ENCODE measurements around the gene ARHGAP23. TPM values are rescaled to one million over a fixed set of nuclear protein-coding genes. Genes with fewer than 3 reads are reported as not detected.

The ARHGAP23 gene
- total RNA-seq, 1 donor from 2014 or later: 367 TPM

DNA sequence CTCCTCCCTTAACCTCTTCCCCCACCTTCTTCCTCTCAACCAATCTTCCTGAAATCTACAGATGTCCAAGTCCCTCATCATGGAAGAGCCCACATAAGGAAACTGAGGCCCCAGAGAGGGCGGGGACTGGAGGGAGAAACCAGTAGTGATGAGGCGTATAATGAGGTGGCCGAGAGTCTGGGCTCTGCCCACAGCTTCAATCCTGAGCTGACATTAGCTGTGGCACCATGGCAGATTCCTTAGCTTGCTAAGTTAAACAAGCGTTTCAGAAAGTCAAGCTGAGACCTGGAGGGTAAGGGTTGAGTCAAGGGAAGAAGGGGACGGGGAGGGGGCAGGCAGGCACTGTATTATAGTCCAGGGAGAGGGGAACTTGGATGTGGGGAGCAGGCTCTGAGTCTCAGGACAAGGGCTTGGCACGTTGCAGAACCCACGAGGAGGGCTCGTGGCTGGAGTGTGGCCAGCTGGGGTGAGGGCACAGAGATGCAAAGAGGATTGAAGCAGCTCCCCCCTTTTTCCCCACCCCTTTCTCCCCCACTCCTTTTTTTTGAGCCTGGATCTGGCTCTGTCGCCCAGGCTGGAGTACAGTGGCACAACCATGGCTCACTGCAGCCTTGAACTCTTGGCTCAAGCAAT lies 13.3 kb downstream of the ARHGAP23 start:
- no peak for DNase-seq (ENCODE audit: low spot score)

- no peak for DNase-seq (ENCODE audit: low spot score)
Measured at GRCh38 chr17:38442548-38442947, 14.3 kb downstream of the ARHGAP23 start.

DNA sequence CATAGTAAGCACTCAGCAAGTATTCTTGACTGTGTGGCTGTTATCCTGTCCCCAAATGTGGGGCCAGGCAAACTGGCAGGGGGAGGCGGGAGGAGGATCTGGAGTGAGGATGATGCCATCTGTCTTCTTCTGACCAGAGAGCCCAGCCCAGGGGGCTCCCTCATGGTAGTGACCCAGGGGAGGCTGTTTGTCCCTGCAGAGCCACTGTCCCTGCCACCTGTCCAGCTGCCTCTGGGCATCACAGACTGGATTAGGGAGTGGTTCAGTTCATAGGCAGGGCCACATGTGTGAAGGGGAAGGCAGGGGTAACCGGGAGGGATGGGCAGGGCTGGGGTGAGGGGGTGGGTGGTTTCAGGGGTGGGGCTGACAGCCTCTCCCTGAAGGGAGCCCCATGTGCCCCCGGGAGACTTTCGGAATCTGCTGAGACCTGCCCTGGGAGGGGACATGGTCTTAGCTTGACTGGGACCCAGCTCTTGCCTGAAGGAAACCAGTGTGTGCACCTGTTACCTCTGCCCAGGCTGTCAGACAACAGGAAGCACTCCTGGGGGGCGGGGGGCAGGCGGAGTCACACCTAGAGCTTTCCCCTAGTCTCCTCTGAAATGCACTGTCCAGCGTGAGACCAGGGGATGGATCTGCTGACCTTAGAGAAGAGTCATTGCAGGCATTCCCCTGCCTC lies 15.2 kb downstream of the ARHGAP23 start:
- DNase-seq (ENCODE audit: low spot score): no peak

DNA sequence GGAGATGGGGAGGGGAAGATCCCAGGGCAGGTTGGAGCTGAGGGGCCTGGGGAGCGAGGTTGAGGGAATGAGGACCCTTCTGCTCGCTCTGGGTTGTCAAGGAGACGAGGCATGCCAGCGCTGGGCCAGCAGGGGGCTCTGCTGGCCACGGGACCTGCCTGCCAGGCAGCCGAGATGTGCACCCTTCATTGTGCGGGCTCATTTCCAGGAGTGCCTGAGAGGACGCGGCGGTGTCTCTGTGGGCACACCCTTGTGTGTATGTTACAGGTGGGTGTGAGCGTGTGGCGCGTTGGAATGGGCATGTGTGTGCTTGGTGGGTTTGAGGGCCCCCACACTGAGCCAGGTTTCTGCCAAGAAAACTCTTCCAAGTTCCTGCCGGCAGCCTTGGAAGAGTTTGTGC lies 15.9 kb downstream of the ARHGAP23 start:
- peak; percentile 76 for DNase-seq (ENCODE audit: low spot score)

DNA sequence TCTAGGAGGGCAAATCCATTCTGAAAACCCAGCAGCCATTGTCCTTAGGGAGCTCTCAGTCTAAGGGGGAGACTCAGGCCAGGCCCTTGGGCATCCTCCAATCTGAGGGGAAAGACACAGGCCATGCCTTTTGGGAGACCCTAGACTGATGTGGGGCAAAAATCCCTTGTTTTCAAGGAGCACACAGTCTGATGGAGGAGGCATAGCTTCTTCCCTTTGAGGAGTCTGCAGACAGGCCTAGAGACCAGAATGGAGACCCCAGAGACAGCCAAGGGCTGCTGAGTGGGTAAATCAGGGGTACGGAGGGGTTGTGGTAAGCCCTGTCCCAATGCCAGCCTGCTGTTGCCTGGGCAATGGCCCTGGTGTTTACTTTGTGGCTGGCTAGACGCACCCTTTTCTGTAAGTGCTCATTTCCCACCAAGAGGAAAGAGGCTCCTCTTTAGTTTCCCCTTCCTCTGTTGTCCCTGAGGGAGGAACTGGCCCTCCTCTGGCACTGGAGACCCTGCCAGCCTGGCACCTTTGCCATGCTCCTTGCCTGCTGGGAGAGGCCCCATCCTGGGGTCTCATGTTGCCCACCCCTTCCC lies 19.3 kb downstream of the ARHGAP23 start:
- DNase-seq (ENCODE audit: low spot score): no peak

- DNase-seq (ENCODE audit: low spot score): no peak
Measured at GRCh38 chr17:38448208-38448771, 20.0 kb downstream of the ARHGAP23 start.

DNA sequence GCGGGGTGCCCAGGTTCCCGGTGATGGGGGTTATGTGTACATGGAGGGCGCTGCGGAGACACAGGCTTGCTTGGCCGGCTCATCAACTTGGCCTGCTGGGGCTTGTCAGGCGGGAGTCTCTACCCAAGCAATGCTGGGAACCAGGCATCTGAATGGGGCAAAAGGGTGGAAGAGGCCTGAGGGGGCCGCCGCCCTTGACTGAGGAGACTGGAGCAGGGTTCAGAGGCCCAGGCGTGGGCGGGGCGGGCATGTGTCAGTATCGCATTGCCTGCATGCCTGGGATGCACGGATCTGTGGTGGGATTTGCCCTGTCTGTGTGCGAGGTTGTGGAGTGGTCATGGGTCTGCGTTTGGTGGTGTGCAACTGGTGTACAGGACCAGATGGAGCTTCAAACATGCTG lies 21.1 kb downstream of the ARHGAP23 start:
- peak; percentile 92 for DNase-seq (ENCODE audit: low spot score)

GRCh38 chr17:38450557-38451029 lies 22.3 kb downstream of the ARHGAP23 start:
- DNase-seq (ENCODE audit: low spot score): no peak

DNA sequence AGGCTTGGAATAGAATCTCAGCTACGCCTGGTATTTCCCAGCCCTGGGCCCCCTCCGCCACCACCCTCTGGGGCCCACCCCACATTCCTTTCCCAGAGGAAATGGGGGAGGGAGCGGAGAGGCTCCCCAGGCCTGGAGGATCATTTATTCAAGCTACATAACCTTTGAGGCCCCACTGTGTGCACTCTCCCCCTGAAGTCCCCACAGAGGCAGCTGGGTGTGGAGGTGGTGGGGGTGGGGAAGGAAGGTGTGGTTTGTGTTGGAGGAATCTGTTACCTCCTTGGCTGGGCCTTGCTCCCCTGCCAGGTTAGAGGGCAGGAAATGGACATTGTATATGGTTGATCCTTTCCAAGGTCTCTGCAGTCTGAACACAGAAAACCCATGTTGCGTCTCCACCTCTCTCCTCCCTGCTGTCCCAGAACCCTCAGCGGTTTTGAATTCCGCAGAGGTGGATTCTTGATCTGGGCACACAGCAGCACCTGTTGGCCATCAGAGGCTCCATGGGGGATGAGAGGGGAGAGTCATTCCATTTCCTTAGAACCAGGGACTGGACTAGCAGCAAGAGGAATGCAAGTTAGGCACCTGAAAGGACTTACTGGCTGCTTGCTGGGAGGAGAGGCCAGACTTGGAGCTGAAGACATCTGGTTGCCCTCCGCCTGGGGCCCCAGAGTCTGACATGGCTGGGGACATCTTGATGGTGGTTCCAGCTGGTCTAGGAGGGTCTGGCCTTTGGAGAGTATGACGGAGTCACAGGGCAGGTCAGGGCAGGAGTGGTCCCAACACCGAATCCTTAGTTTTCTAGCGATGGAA lies 23.0 kb downstream of the ARHGAP23 start:
- peak; percentile 75 for DNase-seq (ENCODE audit: low spot score)

- peak; percentile 83 for DNase-seq (ENCODE audit: low spot score)
Measured at GRCh38 chr17:38451840-38452529, 23.7 kb downstream of the ARHGAP23 start.

GRCh38 chr17:38452719-38453118 lies 24.5 kb downstream of the ARHGAP23 start:
- no peak for DNase-seq (ENCODE audit: low spot score)

- DNase-seq (ENCODE audit: low spot score): no peak
Measured at GRCh38 chr17:38453951-38454421, 25.7 kb downstream of the ARHGAP23 start.

DNA sequence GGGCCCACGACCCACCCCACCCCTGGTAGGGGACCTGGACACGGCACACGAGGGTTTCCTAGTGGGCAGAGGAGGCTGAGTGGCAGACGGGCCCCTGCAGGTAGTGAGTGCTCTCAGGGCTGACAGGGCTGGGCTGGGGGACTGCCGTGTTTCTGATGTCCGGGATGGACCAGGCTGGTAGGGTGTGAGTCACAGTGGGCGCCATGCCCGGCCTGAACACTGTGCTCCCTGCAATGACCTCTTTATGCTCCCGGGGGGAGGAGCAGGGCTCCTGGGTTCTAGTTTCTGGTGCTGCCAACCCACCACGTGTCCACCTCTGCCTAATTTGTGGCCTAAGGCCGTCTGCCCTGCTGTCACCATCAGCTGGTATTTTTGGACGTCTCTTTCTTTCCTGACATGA lies 26.3 kb downstream of the ARHGAP23 start:
- DNase-seq (ENCODE audit: low spot score): peak; percentile 90

GRCh38 chr17:38455288-38455915 lies 27.1 kb downstream of the ARHGAP23 start:
- no peak for DNase-seq (ENCODE audit: low spot score)

DNA sequence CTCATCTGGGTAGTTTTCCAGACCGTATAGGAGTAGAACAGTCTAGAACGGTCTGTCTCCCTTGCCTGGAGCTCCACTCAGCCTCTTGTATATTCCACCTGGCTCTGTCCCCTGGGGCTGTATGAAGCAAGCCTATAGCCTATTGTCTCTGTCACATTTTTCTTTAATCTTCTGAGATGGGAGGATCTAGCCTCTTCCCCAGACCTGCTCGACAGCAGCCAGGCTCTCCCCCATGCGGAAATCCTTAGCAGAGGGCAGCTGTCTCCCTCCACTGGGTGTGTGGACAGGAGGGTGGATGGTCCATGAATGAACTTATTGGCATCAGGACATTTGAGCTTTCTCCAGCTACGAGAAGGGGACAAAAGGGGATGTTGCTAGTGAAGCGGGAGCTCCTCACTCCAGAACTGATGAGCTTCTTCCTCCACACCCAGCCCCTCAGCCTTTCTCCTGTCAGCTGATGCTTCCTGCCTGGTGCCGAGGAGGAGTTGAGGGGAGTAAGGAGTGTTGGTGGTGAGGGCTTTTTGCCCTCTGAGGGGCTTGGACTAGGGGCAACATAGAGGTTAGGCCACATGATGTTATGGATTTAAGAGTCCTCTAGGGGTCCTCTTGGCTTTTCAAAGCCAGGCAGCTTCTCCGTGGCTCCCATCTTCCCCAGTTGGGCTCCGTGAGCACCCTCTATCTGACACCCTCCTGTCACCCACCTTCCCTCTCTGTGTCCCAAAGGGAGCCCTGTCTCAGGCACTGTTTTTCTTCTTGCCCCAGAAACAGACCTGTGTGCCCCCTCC lies 28.0 kb downstream of the ARHGAP23 start:
- DNase-seq (ENCODE audit: low spot score): no peak

DNA sequence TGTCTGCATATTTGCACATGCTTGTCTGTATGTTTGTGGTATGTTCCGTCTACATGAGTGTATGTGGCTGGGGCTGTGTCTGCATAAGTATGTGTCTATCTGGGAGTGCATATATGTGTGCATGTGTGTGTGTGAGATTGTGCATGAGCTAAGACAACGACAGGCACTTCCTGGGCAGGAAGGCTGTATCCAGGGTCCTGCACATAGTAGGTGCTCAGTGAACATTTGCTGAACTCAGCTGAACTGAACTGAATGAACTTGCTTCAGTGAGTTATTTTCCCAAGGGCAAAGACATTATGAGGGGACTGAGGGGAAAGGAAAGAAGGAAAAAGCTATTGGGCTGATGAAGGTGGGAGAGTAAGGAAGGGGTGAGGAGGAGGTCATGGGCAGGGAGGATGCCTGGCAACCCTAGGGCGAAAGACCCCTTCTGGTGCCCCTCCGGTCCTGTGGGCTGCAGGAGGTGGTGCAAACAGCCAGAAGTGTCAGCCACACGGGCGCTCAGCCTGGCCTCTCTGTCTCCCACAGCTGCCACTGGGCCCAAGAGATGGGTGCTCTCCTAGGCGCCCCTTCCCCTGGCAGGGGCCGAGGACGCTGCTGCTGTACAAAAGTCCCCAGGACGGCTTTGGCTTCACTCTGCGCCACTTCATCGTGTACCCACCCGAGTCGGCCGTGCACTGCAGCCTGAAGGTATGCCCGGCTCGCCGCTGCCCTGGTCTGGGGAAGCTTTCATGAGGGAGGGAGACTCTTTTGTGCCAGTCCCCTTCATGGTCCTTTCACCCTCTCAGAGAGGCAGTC lies 29.5 kb downstream of the ARHGAP23 start:
- DNase-seq (ENCODE audit: low spot score): no peak

- DNase-seq (ENCODE audit: low spot score): no peak
Measured at GRCh38 chr17:38458521-38458920, 30.3 kb downstream of the ARHGAP23 start.

- no peak for DNase-seq (ENCODE audit: low spot score)
Measured at GRCh38 chr17:38459567-38459966, 31.3 kb downstream of the ARHGAP23 start.

- DNase-seq (ENCODE audit: low spot score): no peak
Measured at GRCh38 chr17:38460082-38460715, 31.9 kb downstream of the ARHGAP23 start.

Measured in ureter (tissue), 1 donor.